OCI-LY1 (cell line): ENCODE results near the gene SIGLEC6.

ENCODE experiments used
- CTCF ChIP-seq: fragments of 200-600 bp; sonication (generic), shearing (Covaris generic); IDR thresholded peaks from 2 replicates; pipeline ENCODE4 v1.5.1; 2017; ENCODE audit warnings: mild to moderate bottlenecking, antibody characterized with exemption, low read length, moderate library complexity, mixed read lengths
- EZH2 ChIP-seq: fragments of 200-600 bp; sonication (generic), shearing (Covaris generic); IDR thresholded peaks from 2 replicates; pipeline ENCODE4 v1.8.0; 2017; ENCODE audit warnings: borderline replicate concordance, mixed run types, mild to moderate bottlenecking, antibody characterized with exemption, low read length, moderate library complexity, mixed read lengths

- TF ChIP-seq CTCF, result no peak
- TF ChIP-seq EZH2, result no peak
Observed at GRCh38 chr19:51490676-51491075, 40.8 kb downstream of the SIGLEC6 start.
